ENCODE measurements around the gene HTRA3. TPM values are rescaled to one million over a fixed set of nuclear protein-coding genes. Genes with fewer than 3 reads are reported as not detected.

Gene HTRA3
- total and polyA plus RNA-seq, 2 of the 8 experiments (the other 6 are each of a cell fraction or from before 2014, with no cell fraction given): 3.2 to 5.8 TPM

- Histone ChIP-seq H3K4me1 (replicated peaks in 1 of 4; ENCODE audit: control insufficient read depth in 3 of 4, insufficient read depth in 4 of 4, low read length in 3 of 4) (peaks cover 0 to 4% (median 2%) of the 10 kb centered on the region in 4 experiments; a peak in 3 of 7 replicates), H3K4me2 (ENCODE audit: insufficient read depth in 1 of 2, low read depth in 2 of 2, low read length in 2 of 2) (no peak overlapping the region), H3K27me3 (replicated peaks in 1 of 4; ENCODE audit: control insufficient read depth in 3 of 4, extremely low read depth in 1 of 4, insufficient read depth in 3 of 4, low read length in 3 of 4) (no peaks in the 10 kb centered on the region), H2BK120ac (replicated peaks; ENCODE audit: low read depth, low read length) (no peak overlapping the region), H4K8ac (ENCODE audit: extremely low read depth, insufficient read depth, low read length) (no peak overlapping the region), H3K9me3 (ENCODE audit: insufficient read depth in 2 of 2, low read depth in 1 of 2, low read length in 1 of 2) (no peaks in the 10 kb centered on the region), H3K27ac (ENCODE audit: low read depth, low read length) (no peak overlapping the region), H3K14ac (ENCODE audit: insufficient read length) (no peak overlapping the region), H2BK12ac (ENCODE audit: low read depth, low read length) (no peak overlapping the region), H3K4me3 (ENCODE audit: extremely low read depth in 1 of 4, insufficient read depth in 2 of 4, low read depth in 3 of 4, low read length in 4 of 4) (no peak overlapping the region), H3K4ac (replicated peaks; ENCODE audit: insufficient read length, low read depth, low read length) (no peak overlapping the region), H3K9ac (replicated peaks in 1 of 4; ENCODE audit: extremely low read depth in 1 of 4, low read depth in 3 of 4, low read length in 3 of 4) (no peak overlapping the region), H3K23ac (ENCODE audit: insufficient read length) (no peak overlapping the region), H2AFZ (ENCODE audit: low read length) (no peak overlapping the region), H4K20me1 (replicated peaks in 1 of 2; ENCODE audit: control insufficient read depth in 1 of 2, insufficient read depth in 2 of 2, low read length in 2 of 2) (no peaks in the 10 kb centered on the region), H2AK5ac (ENCODE audit: low read depth, low read length) (no peak overlapping the region), H2BK20ac (ENCODE audit: low read length) (no peak overlapping the region), H4K91ac (replicated peaks; ENCODE audit: insufficient read length, low read length) (no peak overlapping the region), H2BK5ac (ENCODE audit: low read depth, low read length) (no peak overlapping the region), H3K36me3 (ENCODE audit: control insufficient read depth in 2 of 4, insufficient read depth in 4 of 4, low read length in 3 of 4) (no peaks in the 10 kb centered on the region), H3K79me1 (ENCODE audit: low read depth, low read length) (no peaks in the 10 kb centered on the region), H3K23me2 (ENCODE audit: low read depth, low read length) (0 out of 2 replicates have a peak, but pooled peaks cover 1% of the 10 kb centered on the region), H4K5ac (ENCODE audit: insufficient read length, low read depth, low read length) (no peak overlapping the region), H2BK15ac (ENCODE audit: low read length) (no peak overlapping the region), H3K18ac (ENCODE audit: extremely low read depth, low read length) (no peak overlapping the region), H3K79me2 (ENCODE audit: control insufficient read depth in 1 of 2, insufficient read depth in 2 of 2, low read length in 2 of 2) (no peaks in the 10 kb centered on the region), H3K56ac (replicated peaks; ENCODE audit: insufficient read length, low read depth, low read length) (no peak overlapping the region)
- WGBS, 2 experiments (ENCODE audit: extremely low coverage in 1 of 2, insufficient coverage in 1 of 2, insufficient read length in 1 of 2, insufficient replicate concordance in 2 of 2, low coverage in 1 of 2, low lambda C conversion rate in 2 of 2, missing lambda C conversion rate in 1 of 2): 90% methylated on average over 10 of the region's 10 CpGs; no CpG with 5 or more reads in 1 of the 2 experiments
- ChIA-PET POLR2A (ENCODE audit: partially characterized antibody) (no interaction called here), CTCF (ENCODE audit: partially characterized antibody) (interaction anchor here (0.6 to 5.7 kb wide), 16 partner anchors 9 to 1817 kb away, joined by 3 to 27 read pairs (median 6); no protein-coding TSS in a partner anchor)
- FAIRE-seq: no peak
- no peak for DNase-seq (ENCODE audit: low read depth in 1 of 2, low spot score in 2 of 2)
- no peak for TF ChIP-seq POU5F1 (IDR thresholded peaks at IDR 0.05; ENCODE audit: low read depth, low read length)
- no peak for TF ChIP-seq GTF2F1 (IDR thresholded peaks at IDR 0.05; ENCODE audit: borderline replicate concordance, low read depth, low read length)
- no peak for TF ChIP-seq POLR2AphosphoS5 (IDR thresholded peaks at IDR 0.05; ENCODE audit: low read depth, low read length)
- TF ChIP-seq TAF7 (optimal IDR thresholded peaks at IDR 0.05; ENCODE audit: borderline replicate concordance, low read depth, low read length): no peak
- no peak for TF ChIP-seq KDM5A (IDR thresholded peaks at IDR 0.05; ENCODE audit: low read length)
- TF ChIP-seq NANOG (IDR thresholded peaks at IDR 0.05; ENCODE audit: insufficient read depth, low read depth, low read length, poor library complexity, severe bottlenecking): no peak
- TF ChIP-seq HDAC6 (IDR thresholded peaks at IDR 0.05; ENCODE audit: low read depth, low read length): no peak
- TF ChIP-seq CBX8 (IDR thresholded peaks at IDR 0.05; ENCODE audit: borderline replicate concordance, low read depth, low read length): no peak
- no peak for TF ChIP-seq NRF1 (IDR thresholded peaks at IDR 0.05; ENCODE audit: low read depth, low read length)
- TF ChIP-seq SIRT6 (IDR thresholded peaks at IDR 0.05; ENCODE audit: low read length): no peak
Measured at GRCh38 chr4:8341691-8342090, 72.1 kb downstream of the HTRA3 start.

All from H1 (cell line).